T-helper 17 cell (primary cell): ENCODE measurements around the gene IL11RA. TPM values are rescaled to one million over a fixed set of nuclear protein-coding genes. Genes with fewer than 3 reads are reported as not detected.

Experiments used
- ATAC-seq: fragments of 150-1000 bp; cut with Tn5 transposase; 2 replicates; pipeline ENCODE4 v1.10.0; 2021; ENCODE audit warnings: mild to moderate bottlenecking, moderate library complexity
- DNase-seq, 3 donors: peaks; one replicate each; pipeline versions ENCODE4 v3.0.0 to v3.0.0-alpha.2; 2020 to 2021
- H3K9me3 ChIP-seq: one replicate; pipeline ENCODE4 v1.7.0; 2013; ENCODE audit warnings: low read length, mild to moderate bottlenecking; ENCODE audit not compliant: control insufficient read depth, poor library complexity, severe bottlenecking
- H3K27ac Mint-ChIP-seq: one replicate; pipeline ENCODE4 v1.8.0; 2022; ENCODE audit warnings: mild to moderate bottlenecking, moderate library complexity, mixed read lengths
- H3K27me3 Mint-ChIP-seq: one replicate; pipeline ENCODE4 v1.8.0; 2022; ENCODE audit warnings: mixed read lengths
- H3K36me3 Mint-ChIP-seq: one replicate; pipeline ENCODE4 v1.8.0; 2022; ENCODE audit warnings: low read depth, mixed read lengths
- H3K4me1 Mint-ChIP-seq: one replicate; pipeline ENCODE4 v1.8.0; 2022; ENCODE audit warnings: mild to moderate bottlenecking, mixed read lengths
- H3K4me3 Mint-ChIP-seq: one replicate; pipeline ENCODE4 v1.8.0; 2022; ENCODE audit warnings: mild to moderate bottlenecking, moderate library complexity, mixed read lengths
- total RNA-seq, 4 donors: library from RNA in 2 of 4; stranded (reverse) in 2 of 4; gene quantifications; one replicate each; pipeline ENCODE4 v1.2.3 and lab custom pipeline; 2022 to 2026

IL11RA gene
- total RNA-seq, 2 donors from 2014 or later: 168 to 195 TPM

GRCh38 chr9:34623374-34624235, 28.4 kb upstream of the IL11RA start:
- ATAC-seq (no peak), DNase-seq (no peak)
- H3K4me1 Mint-ChIP-seq: peaks cover 35% of the 10 kb centered on the region

GRCh38 chr9:34624475-34625185, 27.4 kb upstream of the IL11RA start:
- no peak for ATAC-seq
- H3K4me1 Mint-ChIP-seq: peaks cover 31% of the 10 kb centered on the region
- DNase-seq: no peak
- H3K27me3 Mint-ChIP-seq: peaks cover 72% of the 10 kb centered on the region
- H3K9me3 ChIP-seq: no peaks in the 10 kb centered on the region
- no peak overlapping the region for H3K4me3 Mint-ChIP-seq
- no peak overlapping the region for H3K27ac Mint-ChIP-seq
- peaks cover 17% of the 10 kb centered on the region for H3K36me3 Mint-ChIP-seq

More at GRCh38 chr9:34623374-34624235, 28.4 kb upstream of the IL11RA start:
- Mint-ChIP-seq H3K4me3 (peak overlapping the region; percentile 45), H3K27ac (no peak overlapping the region), H3K27me3 (peaks cover 65% of the 10 kb centered on the region), H3K36me3 (peaks cover 17% of the 10 kb centered on the region)
- no peaks in the 10 kb centered on the region for H3K9me3 ChIP-seq

- DNase-seq (no peak), ATAC-seq (no peak)
- Mint-ChIP-seq H3K27me3 (peaks cover 77% of the 10 kb centered on the region), H3K4me1 (peaks cover 29% of the 10 kb centered on the region), H3K27ac (no peak overlapping the region), H3K36me3 (peaks cover 17% of the 10 kb centered on the region), H3K4me3 (no peak overlapping the region)
- H3K9me3 ChIP-seq: no peaks in the 10 kb centered on the region
These were observed 26.8 kb upstream of the IL11RA start for GRCh38 chr9:34625186-34625486.

- Mint-ChIP-seq H3K36me3 (peaks cover 14% of the 10 kb centered on the region), H3K4me3 (peak overlapping the region; percentile 98), H3K4me1 (peaks cover 31% of the 10 kb centered on the region), H3K27ac (no peak overlapping the region), H3K27me3 (peaks cover 62% of the 10 kb centered on the region)
- no peak for DNase-seq
- no peaks in the 10 kb centered on the region for H3K9me3 ChIP-seq
- peak; percentile 10 for ATAC-seq
These were observed 24.0 kb upstream of the IL11RA start for GRCh38 chr9:34627716-34628655.

GRCh38 chr9:34628656-34629490, 23.1 kb upstream of the IL11RA start, which contains the start of gene ARID3C:
Gene ARID3C (minus strand): TSS chr9:34629066. CDS start chr9:34628014, 1,052 bp downstream.
- Mint-ChIP-seq H3K27me3 (peaks cover 53% of the 10 kb centered on the region), H3K36me3 (peaks cover 11% of the 10 kb centered on the region), H3K27ac (peak within 1 kb of the TSS; percentile 68), H3K4me1 (peaks cover 31% of the 10 kb centered on the region), H3K4me3 (peak within 1 kb of the TSS; percentile 98)
- peak in 2 of 3 donors; percentile 36 to 45 for DNase-seq
- H3K9me3 ChIP-seq: no peaks in the 10 kb centered on the region
- peak; percentile 86 for ATAC-seq

- Mint-ChIP-seq H3K27me3 (peaks cover 50% of the 10 kb centered on the region), H3K4me1 (peaks cover 35% of the 10 kb centered on the region), H3K36me3 (peaks cover 11% of the 10 kb centered on the region), H3K4me3 (peak overlapping the region; percentile 87), H3K27ac (peak overlapping the region; percentile 68)
- no peak for ATAC-seq
- no peaks in the 10 kb centered on the region for H3K9me3 ChIP-seq
- no peak for DNase-seq
These were observed 22.5 kb upstream of the IL11RA start for GRCh38 chr9:34629491-34629808.

GRCh38 chr9:34630402-34631154, 21.4 kb upstream of the IL11RA start:
- no peaks in the 10 kb centered on the region for H3K9me3 ChIP-seq
- no peak overlapping the region for H3K27ac Mint-ChIP-seq
- DNase-seq (no peak), ATAC-seq (no peak)
- H3K4me1 Mint-ChIP-seq: peaks cover 40% of the 10 kb centered on the region
- peaks cover 42% of the 10 kb centered on the region for H3K27me3 Mint-ChIP-seq
- H3K36me3 Mint-ChIP-seq: peaks cover 11% of the 10 kb centered on the region
- H3K4me3 Mint-ChIP-seq: peak overlapping the region; percentile 87

- H3K9me3 ChIP-seq: no peaks in the 10 kb centered on the region
- peaks cover 5% of the 10 kb centered on the region for H3K36me3 Mint-ChIP-seq
- no peak overlapping the region for H3K27ac Mint-ChIP-seq
- DNase-seq (no peak), ATAC-seq (no peak)
- peaks cover 51% of the 10 kb centered on the region for H3K4me1 Mint-ChIP-seq
- H3K4me3 Mint-ChIP-seq: no peak overlapping the region
- peaks cover 21% of the 10 kb centered on the region for H3K27me3 Mint-ChIP-seq
These were observed 18.8 kb upstream of the IL11RA start for GRCh38 chr9:34633166-34633565.

GRCh38 chr9:34633851-34634550, 18.0 kb upstream of the IL11RA start:
- ATAC-seq: peak; percentile 29
- peaks cover 14% of the 10 kb centered on the region for H3K27me3 Mint-ChIP-seq
- peak; percentile 61 to 71 (median 62) for DNase-seq
- peaks cover 53% of the 10 kb centered on the region for H3K4me1 Mint-ChIP-seq
- H3K9me3 ChIP-seq: no peaks in the 10 kb centered on the region
- no peaks in the 10 kb centered on the region for H3K36me3 Mint-ChIP-seq
- no peak overlapping the region for H3K4me3 Mint-ChIP-seq
- no peak overlapping the region for H3K27ac Mint-ChIP-seq

GRCh38 chr9:34634551-34635248, 17.3 kb upstream of the IL11RA start:
- DNase-seq (no peak), ATAC-seq (no peak)
- no peaks in the 10 kb centered on the region for H3K9me3 ChIP-seq
- Mint-ChIP-seq H3K36me3 (no peaks in the 10 kb centered on the region), H3K4me3 (peak overlapping the region; percentile 59), H3K4me1 (peaks cover 49% of the 10 kb centered on the region), H3K27ac (no peak overlapping the region), H3K27me3 (peaks cover 9% of the 10 kb centered on the region)

GRCh38 chr9:34635556-34635955, 16.4 kb upstream of the IL11RA start:
- H3K27me3 Mint-ChIP-seq: peaks cover under 1% of the 10 kb centered on the region
- no peak for DNase-seq
- no peak for ATAC-seq
- H3K4me3 Mint-ChIP-seq: peak overlapping the region; percentile 92
- H3K9me3 ChIP-seq: no peaks in the 10 kb centered on the region
- no peak overlapping the region for H3K27ac Mint-ChIP-seq
- no peaks in the 10 kb centered on the region for H3K36me3 Mint-ChIP-seq
- H3K4me1 Mint-ChIP-seq: peaks cover 42% of the 10 kb centered on the region
